IMR-90 (cell line): ENCODE data around the gene NOS1. TPM values are rescaled to one million over a fixed set of nuclear protein-coding genes. Genes with fewer than 3 reads are reported as not detected.
A peak's percentile ranks its signal among the peaks of the same experiment; 100 is the strongest.

Experiments
- ATAC-seq: fragments of 200-7000 bp; cut with Tn5 transposase; 2 replicates; pipeline ENCODE4 v1.9.1; 2020; ENCODE audit warnings: low read depth, mild to moderate bottlenecking, moderate library complexity
- BruUV-seq: library from RNA; stranded (reverse); fragments of 400-500 nt; replicated peaks from 2 replicates; lab custom pipeline; 2021; lab: Mats Ljungman, UMichigan
- CTCF ChIA-PET: fragments of 300-600 bp; formaldehyde crosslinking; extraction: SDS; loops from one replicate; lab custom pipeline; 2021; ENCODE audit warnings: antibody characterized with exemption; lab: Yijun Ruan, JAX
- POLR2A ChIA-PET: fragments of 300-600 bp; sonication (Branson Sonifier 250); formaldehyde crosslinking; loops from one replicate; lab custom pipeline; 2022; ENCODE audit warnings: antibody characterized with exemption; ENCODE audit not compliant: unreplicated experiment; lab: Charles Lee
- DNase-seq: peaks from one replicate; pipeline ENCODE4 v3.0.0; 2013
- H2AFZ ChIP-seq: replicated peaks from 2 replicates; pipeline ENCODE3; 2013; ENCODE audit warnings: low read length, mild to moderate bottlenecking; ENCODE audit not compliant: poor library complexity
- H2AK5ac ChIP-seq: 2 replicates; pipeline ENCODE4 v1.6.1; 2013; ENCODE audit warnings: low read depth, low read length, inconsistent platforms
- H2AK9ac ChIP-seq: replicated peaks from 2 replicates; pipeline ENCODE3; 2013; ENCODE audit warnings: mild to moderate bottlenecking, low read depth, low read length, moderate library complexity; ENCODE audit not compliant: poor library complexity
- H2BK120ac ChIP-seq: 2 replicates; pipeline ENCODE4 v1.6.1; 2013; ENCODE audit warnings: low read depth, low read length, inconsistent platforms
- H2BK15ac ChIP-seq: 3 replicates; pipeline ENCODE4 v1.6.1; 2013; ENCODE audit warnings: low read depth, low read length, inconsistent platforms
- H2BK20ac ChIP-seq: 2 replicates; pipeline ENCODE4 v1.6.1; 2013; ENCODE audit warnings: low read depth, mild to moderate bottlenecking, inconsistent platforms, low read length, moderate library complexity
- H2BK5ac ChIP-seq: 2 replicates; pipeline ENCODE4 v1.6.1; 2013; ENCODE audit warnings: mild to moderate bottlenecking, low read depth, low read length, inconsistent platforms; ENCODE audit not compliant: poor library complexity, severe bottlenecking
- H3K14ac ChIP-seq: replicated peaks from 2 replicates; pipeline ENCODE4 v1.6.1; 2013; ENCODE audit warnings: low read depth, low read length, inconsistent platforms
- H3K18ac ChIP-seq: 2 replicates; pipeline ENCODE4 v1.6.1; 2013; ENCODE audit warnings: low read depth, low read length, control low read depth
- H3K23ac ChIP-seq: 2 replicates; pipeline ENCODE4 v1.6.1; 2013; ENCODE audit warnings: low read depth, low read length, inconsistent platforms
- H3K27ac ChIP-seq: 2 replicates; pipeline ENCODE4 v1.5.1; 2013; ENCODE audit warnings: mild to moderate bottlenecking, control low read depth, low read length; ENCODE audit not compliant: insufficient read depth
- H3K27me3 ChIP-seq: 2 replicates; pipeline ENCODE4 v1.6.1; 2013; ENCODE audit warnings: low read length; ENCODE audit not compliant: control insufficient read depth, insufficient read depth
- H3K36me3 ChIP-seq: 2 replicates; pipeline ENCODE4 v1.6.1; 2013; ENCODE audit warnings: low read length, mixed read lengths; ENCODE audit not compliant: control insufficient read depth, insufficient read depth
- H3K4ac ChIP-seq: 2 replicates; pipeline ENCODE4 v1.6.1; 2013; ENCODE audit warnings: low read depth, low read length, inconsistent platforms
- H3K4me1 ChIP-seq: 2 replicates; pipeline ENCODE4 v1.6.1; 2013; ENCODE audit warnings: low read length, mixed read lengths; ENCODE audit not compliant: control insufficient read depth, insufficient read depth
- H3K4me2 ChIP-seq: 2 replicates; pipeline ENCODE4 v1.6.1; 2013; ENCODE audit warnings: low read depth, mild to moderate bottlenecking, control low read depth, low read length, moderate library complexity
- H3K4me3 ChIP-seq: 2 replicates; pipeline ENCODE4 v1.5.1; 2013; ENCODE audit warnings: low read depth, mild to moderate bottlenecking, control low read depth, low read length, moderate library complexity; ENCODE audit not compliant: insufficient read depth
- H3K56ac ChIP-seq: 2 replicates; pipeline ENCODE4 v1.6.1; 2013; ENCODE audit warnings: low read length, inconsistent platforms; ENCODE audit not compliant: insufficient read depth; ENCODE audit errors: extremely low read depth
- H3K79me1 ChIP-seq, 2 experiments: 2 replicates each; pipeline ENCODE4 v1.6.1; 2013; ENCODE audit warnings: low read length in 2 of 2, inconsistent platforms in 1 of 2, low read depth in 1 of 2
- H3K9ac ChIP-seq: 2 replicates; pipeline ENCODE4 v1.6.1; 2013; ENCODE audit warnings: low read depth, low read length, control low read depth
- H3K9me1 ChIP-seq: 2 replicates; pipeline ENCODE4 v1.6.1; 2013; ENCODE audit warnings: low read length, inconsistent platforms; ENCODE audit not compliant: insufficient read depth
- H3K9me3 ChIP-seq: 2 replicates; pipeline ENCODE4 v1.6.1; 2013; ENCODE audit warnings: low read length; ENCODE audit not compliant: control insufficient read depth, insufficient read depth
- H4K20me1 ChIP-seq: 2 replicates; pipeline ENCODE4 v1.6.1; 2013; ENCODE audit warnings: low read length, inconsistent platforms; ENCODE audit not compliant: insufficient read depth
- H4K5ac ChIP-seq: 2 replicates; pipeline ENCODE4 v1.6.1; 2013; ENCODE audit warnings: mild to moderate bottlenecking, low read depth, low read length, control low read depth
- H4K8ac ChIP-seq, 2 experiments: 2 replicates each; pipeline ENCODE4 v1.6.1; 2013; ENCODE audit warnings: low read depth in 2 of 2, low read length in 2 of 2, control low read depth in 1 of 2, inconsistent platforms in 1 of 2
- H4K91ac ChIP-seq: 2 replicates; pipeline ENCODE4 v1.6.1; 2013; ENCODE audit warnings: low read depth, low read length, inconsistent platforms; ENCODE audit not compliant: insufficient read depth
- BHLHE40 ChIP-seq: fragments of 150-350 bp; IDR thresholded peaks from 2 replicates; pipeline ENCODE4 v1.6.1; 2016; ENCODE audit warnings: mild to moderate bottlenecking, low read depth, low read length
- CEBPB ChIP-seq: IDR thresholded peaks from 2 replicates; pipeline ENCODE4 v1.6.1; 2012; ENCODE audit warnings: low read depth, low read length, improper control_type of control experiment
- CHD1 ChIP-seq: IDR thresholded peaks from 2 replicates; pipeline ENCODE4 v1.6.1; 2012; ENCODE audit warnings: low read depth, low read length, improper control_type of control experiment
- ELK1 ChIP-seq: fragments of 150-350 bp; IDR thresholded peaks from 2 replicates; pipeline ENCODE4 v1.6.1; 2016; ENCODE audit warnings: low read depth, mild to moderate bottlenecking, low read length, moderate library complexity, borderline replicate concordance
- FOS ChIP-seq: fragments of 150-350 bp; IDR thresholded peaks from 2 replicates; pipeline ENCODE4 v1.6.1; 2016; ENCODE audit warnings: low read depth, low read length
- MAFK ChIP-seq: IDR thresholded peaks from 2 replicates; pipeline ENCODE4 v1.6.1; 2012; ENCODE audit warnings: low read depth, low read length, improper control_type of control experiment
- MAZ ChIP-seq: IDR thresholded peaks from 2 replicates; pipeline ENCODE4 v1.6.1; 2012; ENCODE audit warnings: low read depth, mild to moderate bottlenecking, low read length, improper control_type of control experiment, moderate library complexity, borderline replicate concordance
- MXI1 ChIP-seq: IDR thresholded peaks from 2 replicates; pipeline ENCODE4 v1.6.1; 2012; ENCODE audit warnings: low read depth, mild to moderate bottlenecking, low read length, moderate library complexity, borderline replicate concordance
- NFE2L2 ChIP-seq: fragments of 150-350 bp; IDR thresholded peaks from 2 replicates; pipeline ENCODE4 v1.6.1; 2016; ENCODE audit warnings: low read depth, mild to moderate bottlenecking, low read length
- POLR2A ChIP-seq: IDR thresholded peaks from 2 replicates; pipeline ENCODE4 v1.6.1; 2012; ENCODE audit warnings: mild to moderate bottlenecking, low read depth, low read length
- RAD21 ChIP-seq: IDR thresholded peaks from 2 replicates; pipeline ENCODE4 v1.6.1; 2012; ENCODE audit warnings: low read length, improper control_type of control experiment
- RCOR1 ChIP-seq: IDR thresholded peaks from 2 replicates; pipeline ENCODE4 v1.6.1; 2012; ENCODE audit warnings: mild to moderate bottlenecking, low read length, improper control_type of control experiment; ENCODE audit not compliant: insufficient replicate concordance
- RFX5 ChIP-seq: IDR thresholded peaks from 2 replicates; pipeline ENCODE4 v1.8.0; 2012; ENCODE audit warnings: low read depth, mild to moderate bottlenecking, low read length, moderate library complexity
- SMC3 ChIP-seq: fragments of 150-350 bp; IDR thresholded peaks from 2 replicates; pipeline ENCODE4 v1.6.1; 2016; ENCODE audit warnings: low read depth, mild to moderate bottlenecking, antibody characterized with exemption, low read length, moderate library complexity
- WGBS, 2 experiments: methylation state at CpG; one replicate each; pipeline versions ENCODE4 v1.1.5 to v1.1.7; 2013; ENCODE audit warnings: missing lambda C conversion rate in 2 of 2; ENCODE audit not compliant: insufficient read length in 1 of 2; ENCODE audit errors: extremely low coverage in 2 of 2; 5-methylcytosine and 5-hydroxymethylcytosine counted together
- dilution Hi-C: fragments of 300-500 bp; cut with HindIII; formaldehyde crosslinking; loops from one replicate; pipeline ENCODE4 v1.14.3; 2018; ENCODE audit warnings: low sequenced_read_pairs; ENCODE audit not compliant: unreplicated experiment
- in situ Hi-C: fragments of 300-500 bp; cut with MboI; formaldehyde crosslinking; loops from 3 replicates; pipeline ENCODE4 v1.14.3; 2019; ENCODE audit warnings: low sequenced_read_pairs, inconsistent platforms, mixed read lengths
- intact Hi-C: fragments of 100-400 bp; cut with micrococcal nuclease; formaldehyde crosslinking; loops from 2 replicates; pipeline ENCODE4 v1.10.0; 2022
- polyA plus RNA-seq, 3 experiments: library from polyadenylated mRNA; depleted of rRNA; stranded (reverse); fragments of >200 nt; gene quantifications; 2 replicates each; pipeline ENCODE4 v1.2.3, GENCODE V29; 2012; ENCODE audit warnings: low replicate concordance in 1 of 3
- total RNA-seq: library from RNA; depleted of rRNA; stranded (reverse); fragments of >200 nt; gene quantifications from 2 replicates; pipeline ENCODE4 v1.2.3, GENCODE V29; 2012
- TF ChIP-seq, protein P1 (sequence below): fragments of 150-350 bp; IDR thresholded peaks from 2 replicates; pipeline ENCODE4 v1.6.1; 2017; ENCODE audit warnings: mild to moderate bottlenecking, antibody characterized with exemption, low read length, low read depth
- TF ChIP-seq, protein P2 (sequence below): conservative IDR thresholded peaks from 2 replicates; pipeline ENCODE4 v1.5.1; 2012; ENCODE audit warnings: mild to moderate bottlenecking, low read depth, low read length, improper control_type of control experiment

The NOS1 gene
- total and polyA plus RNA-seq, 2 of the 4 experiments (the other 2 are of a cell fraction): 0.09 TPM; not detected in 1

- H2AK9ac ChIP-seq: no peak overlapping the region
- H3K4me3 ChIP-seq: no peak overlapping the region
Measured at GRCh38 chr12:117202033-117202432, 159.4 kb downstream of the NOS1 start.

More at GRCh38 chr12:117202033-117202432, 159.4 kb downstream of the NOS1 start:
- no peak overlapping the region for H3K56ac ChIP-seq
- no peak overlapping the region for H3K23ac ChIP-seq
- no peak for ATAC-seq
- H3K27ac ChIP-seq: no peak overlapping the region
- WGBS, 2 experiments: 67% methylated on average over 4 of the region's 9 CpGs; no CpG with 5 or more reads in 1 of the 2 experiments
- no peak overlapping the region for H3K9ac ChIP-seq
- H3K9me1 ChIP-seq: no peaks in the 10 kb centered on the region
- H2AK5ac ChIP-seq: no peak overlapping the region
- peaks cover 2% of the 10 kb centered on the region for H3K27me3 ChIP-seq
- no peaks in the 10 kb centered on the region for H3K36me3 ChIP-seq
- no peak overlapping the region for H3K4me2 ChIP-seq
- TF ChIP-seq CEBPB (no peak), MAFK (no peak), RCOR1 (no peak), BHLHE40 (no peak), CHD1 (no peak), SMC3 (no peak), MAZ (no peak), NFE2L2 (no peak), ELK1 (no peak), RFX5 (no peak), MXI1 (no peak), POLR2A (no peak), FOS (no peak), RAD21 (no peak)
- TF ChIP-seq, protein P1, sequence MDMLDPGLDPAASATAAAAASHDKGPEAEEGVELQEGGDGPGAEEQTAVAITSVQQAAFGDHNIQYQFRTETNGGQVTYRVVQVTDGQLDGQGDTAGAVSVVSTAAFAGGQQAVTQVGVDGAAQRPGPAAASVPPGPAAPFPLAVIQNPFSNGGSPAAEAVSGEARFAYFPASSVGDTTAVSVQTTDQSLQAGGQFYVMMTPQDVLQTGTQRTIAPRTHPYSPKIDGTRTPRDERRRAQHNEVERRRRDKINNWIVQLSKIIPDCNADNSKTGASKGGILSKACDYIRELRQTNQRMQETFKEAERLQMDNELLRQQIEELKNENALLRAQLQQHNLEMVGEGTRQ: no peak
- TF ChIP-seq, protein P2, sequence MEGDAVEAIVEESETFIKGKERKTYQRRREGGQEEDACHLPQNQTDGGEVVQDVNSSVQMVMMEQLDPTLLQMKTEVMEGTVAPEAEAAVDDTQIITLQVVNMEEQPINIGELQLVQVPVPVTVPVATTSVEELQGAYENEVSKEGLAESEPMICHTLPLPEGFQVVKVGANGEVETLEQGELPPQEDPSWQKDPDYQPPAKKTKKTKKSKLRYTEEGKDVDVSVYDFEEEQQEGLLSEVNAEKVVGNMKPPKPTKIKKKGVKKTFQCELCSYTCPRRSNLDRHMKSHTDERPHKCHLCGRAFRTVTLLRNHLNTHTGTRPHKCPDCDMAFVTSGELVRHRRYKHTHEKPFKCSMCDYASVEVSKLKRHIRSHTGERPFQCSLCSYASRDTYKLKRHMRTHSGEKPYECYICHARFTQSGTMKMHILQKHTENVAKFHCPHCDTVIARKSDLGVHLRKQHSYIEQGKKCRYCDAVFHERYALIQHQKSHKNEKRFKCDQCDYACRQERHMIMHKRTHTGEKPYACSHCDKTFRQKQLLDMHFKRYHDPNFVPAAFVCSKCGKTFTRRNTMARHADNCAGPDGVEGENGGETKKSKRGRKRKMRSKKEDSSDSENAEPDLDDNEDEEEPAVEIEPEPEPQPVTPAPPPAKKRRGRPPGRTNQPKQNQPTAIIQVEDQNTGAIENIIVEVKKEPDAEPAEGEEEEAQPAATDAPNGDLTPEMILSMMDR: no peak
- in situ Hi-C loops: no loop called here
- H4K5ac ChIP-seq: no peak overlapping the region
- H4K20me1 ChIP-seq: no peaks in the 10 kb centered on the region
- no peak overlapping the region for H4K8ac ChIP-seq
- H3K4ac ChIP-seq: no peak overlapping the region
- intact Hi-C loops: no loop called here
- no peak overlapping the region for H2BK5ac ChIP-seq
- dilution Hi-C loops: no loop called here
- CTCF ChIA-PET: interaction anchor here (0.9 kb wide), 1 partner anchor 673 kb away, joined by 3 read pairs; no protein-coding TSS in a partner anchor
- no peak overlapping the region for H3K14ac ChIP-seq
- no peaks in the 10 kb centered on the region for H3K79me1 ChIP-seq
- H3K18ac ChIP-seq: no peak overlapping the region
- H2BK15ac ChIP-seq: no peak overlapping the region
- H2BK120ac ChIP-seq: no peak overlapping the region
- H3K9me3 ChIP-seq: peaks cover 2% of the 10 kb centered on the region; the same call in 1 of the 2 replicates
- no peaks in the 10 kb centered on the region for H3K4me1 ChIP-seq
- H2BK20ac ChIP-seq: no peak overlapping the region
- no TSS peak for BruUV-seq
- no peak overlapping the region for H4K91ac ChIP-seq
- no peak for DNase-seq
- peak overlapping the region; percentile 51 for H2AFZ ChIP-seq
- POLR2A ChIA-PET: no interaction called here
